Amniotic epithelial cell (primary cell): Measurements from ENCODE around the gene ABI2.

Experiments
- DNase-seq: peaks from one replicate; pipeline ENCODE4 v3.0.0-alpha.2; 2010; ENCODE audit warnings: low read depth

Gene ABI2

DNA sequence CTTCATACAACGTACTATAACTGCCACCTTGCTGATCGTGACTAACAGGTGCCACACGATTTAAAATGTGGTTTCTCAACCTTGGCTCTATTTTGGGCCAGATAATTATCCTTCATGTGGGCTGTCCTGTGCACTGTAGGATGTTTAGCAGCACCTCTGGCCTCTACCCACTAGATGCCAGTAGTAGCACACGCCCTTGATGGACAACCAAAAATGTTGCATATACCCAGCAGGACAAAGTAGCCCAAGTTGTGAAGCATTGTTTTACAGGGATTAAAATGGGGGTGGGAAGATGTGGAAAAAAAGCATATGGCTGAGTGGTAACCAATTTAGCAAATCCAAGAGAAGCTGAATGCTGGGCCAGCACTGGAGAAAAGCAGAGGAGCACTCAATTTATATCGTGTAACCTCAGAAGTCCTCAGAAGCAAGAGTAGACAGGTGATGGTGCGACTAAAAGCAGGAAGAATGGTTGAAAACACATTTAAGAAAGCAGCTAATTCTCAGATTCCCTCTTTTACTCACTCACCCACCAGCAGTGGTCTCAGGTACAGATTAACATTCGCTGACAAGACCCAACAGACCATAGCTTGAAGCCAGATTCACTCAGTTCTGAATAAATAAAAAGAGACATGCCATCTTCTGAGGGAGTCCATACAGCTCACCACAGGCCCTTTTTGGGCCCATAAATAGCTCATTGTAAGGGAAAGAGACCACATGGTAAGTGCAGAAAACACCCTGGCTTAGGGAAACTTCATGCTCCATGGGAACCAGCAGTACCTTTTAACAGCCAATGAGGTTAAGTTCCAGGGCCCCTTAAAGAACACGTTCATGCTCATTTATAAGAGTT is 156.3 kb downstream of the ABI2 start:
- peak; percentile 32 for DNase-seq

DNA sequence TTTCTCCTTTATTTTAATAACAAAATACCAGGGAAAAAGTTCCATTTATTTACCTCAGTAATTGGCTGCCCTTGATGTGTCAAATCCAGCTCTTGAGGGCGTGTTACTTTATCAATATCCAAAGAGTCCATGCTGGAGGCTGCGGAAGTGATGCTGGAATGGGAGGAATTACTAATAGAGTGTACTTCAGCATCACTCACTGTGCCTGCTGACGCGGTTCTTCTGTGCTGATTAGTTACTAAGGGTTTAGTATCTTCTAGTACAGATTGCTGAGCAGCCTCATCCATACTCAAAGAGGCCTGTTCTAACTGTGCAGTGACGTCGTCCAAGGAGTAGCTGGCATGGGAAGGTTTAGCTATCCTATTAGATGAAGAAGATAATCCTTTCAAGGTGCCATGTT is 161.3 kb downstream of the ABI2 start:
- no peak for DNase-seq

DNA sequence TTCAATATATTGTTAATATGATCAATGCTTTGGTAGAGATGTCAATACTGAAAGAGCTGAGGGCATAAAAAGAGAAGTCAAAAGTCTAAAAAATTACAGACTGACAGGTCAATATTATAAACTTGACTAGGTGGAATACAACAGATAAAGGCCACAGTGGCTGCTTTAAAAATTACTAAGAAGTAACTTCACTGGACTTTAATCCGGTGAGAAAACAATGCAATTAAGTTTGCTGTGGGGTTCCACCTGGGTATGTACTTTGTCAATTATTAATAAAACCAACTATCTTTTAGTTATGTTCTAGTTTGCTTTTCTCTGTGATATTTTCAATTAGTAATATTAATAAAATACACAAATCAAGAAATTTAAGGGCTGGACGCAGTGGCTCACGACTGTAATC is 162.2 kb downstream of the ABI2 start:
- no peak for DNase-seq

DNA sequence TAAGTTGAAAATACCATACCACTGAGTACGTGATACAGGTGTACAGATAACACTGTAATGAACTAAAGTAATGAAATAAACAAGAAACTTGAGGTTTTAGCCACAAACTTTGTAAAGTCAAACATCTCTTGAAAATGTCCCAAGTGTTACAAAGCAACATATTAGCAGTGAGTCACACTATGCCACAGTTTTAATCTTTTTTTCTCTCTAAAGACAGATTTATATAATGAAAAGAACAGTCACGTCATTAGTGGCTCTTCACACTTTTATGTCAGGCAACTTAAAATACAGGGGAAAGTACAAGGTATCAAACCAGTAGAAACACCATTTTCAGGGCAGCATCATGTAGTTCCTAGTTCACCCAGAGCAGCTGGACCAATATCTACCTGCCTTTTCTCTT is 164.8 kb downstream of the ABI2 start:
- peak; percentile 24 for DNase-seq
